IPS-NIHi7 (cell line): ENCODE data around the gene CUX1.
"Not testable (repeated sequence)": the region's sequence is repeated elsewhere in the genome, so short reads cannot be mapped to it uniquely, and the experiment has no call there.

ENCODE experiments used
- DNase-seq: peaks from one replicate; pipeline ENCODE4 v3.0.0; 2012; ENCODE audit warnings: mixed read lengths; ENCODE audit errors: extremely low spot score

The CUX1 gene

DNA sequence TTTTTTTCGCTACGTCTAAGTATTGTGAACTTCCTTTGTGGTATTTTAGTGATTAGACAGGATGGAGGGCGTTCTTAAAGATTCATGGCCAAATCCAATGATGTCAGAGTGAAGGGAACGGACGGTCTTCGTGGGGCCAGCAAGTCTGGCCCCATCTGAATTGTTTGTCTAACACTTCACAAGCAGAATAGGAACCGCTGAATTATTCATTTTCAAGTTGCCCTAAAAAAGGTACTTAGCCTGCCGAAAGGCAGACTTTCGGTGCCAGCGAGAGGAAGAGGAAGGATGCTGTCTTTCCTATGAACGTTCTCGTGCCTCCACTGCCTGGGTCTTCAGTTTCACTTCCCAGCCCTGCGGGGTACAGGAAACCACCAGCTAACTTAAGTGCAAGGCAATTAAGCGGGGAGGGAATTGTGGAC, 323.5 kb downstream of the CUX1 start:
- no peak for DNase-seq

DNA sequence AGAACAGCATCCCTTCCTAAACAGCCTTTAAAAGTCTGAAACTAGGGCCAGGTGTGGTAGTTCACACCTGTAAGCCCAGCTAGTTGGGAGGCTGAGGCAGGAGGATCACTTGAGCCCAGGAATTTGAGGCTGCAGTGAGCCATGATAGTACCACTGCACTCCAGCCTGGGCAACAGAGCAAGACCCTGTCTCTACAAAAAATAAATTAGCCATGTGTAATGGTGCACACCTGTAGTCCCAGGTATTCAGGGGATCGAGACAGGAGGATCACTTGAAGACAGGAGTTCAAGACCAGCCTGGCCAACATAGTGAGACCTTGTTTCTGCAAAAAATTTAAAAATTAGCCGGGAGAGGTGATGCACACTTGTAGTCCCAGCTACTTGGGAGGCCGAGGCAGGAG, 325.0 kb downstream of the CUX1 start:
- not testable (repeated sequence) for DNase-seq

DNA sequence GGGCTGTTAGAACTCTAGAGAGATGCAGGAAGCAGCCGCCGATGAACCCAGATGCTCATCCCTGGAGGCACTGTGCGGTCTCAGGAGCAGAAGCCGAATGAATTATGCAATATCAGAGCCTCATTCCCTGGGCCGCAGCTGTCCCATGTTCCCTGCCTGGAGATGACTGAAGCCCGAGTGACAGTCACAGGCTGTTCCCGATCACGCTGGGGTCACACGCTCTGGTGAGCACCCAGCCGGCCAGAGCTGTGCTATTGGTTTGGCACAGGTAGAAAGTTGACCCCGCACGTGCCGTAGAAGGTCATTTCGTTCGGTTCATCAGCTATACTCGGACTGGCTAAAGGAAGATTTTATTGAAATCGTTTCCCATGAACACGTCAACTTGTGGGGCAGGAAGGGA, 328.7 kb downstream of the CUX1 start:
- no peak for DNase-seq

DNA sequence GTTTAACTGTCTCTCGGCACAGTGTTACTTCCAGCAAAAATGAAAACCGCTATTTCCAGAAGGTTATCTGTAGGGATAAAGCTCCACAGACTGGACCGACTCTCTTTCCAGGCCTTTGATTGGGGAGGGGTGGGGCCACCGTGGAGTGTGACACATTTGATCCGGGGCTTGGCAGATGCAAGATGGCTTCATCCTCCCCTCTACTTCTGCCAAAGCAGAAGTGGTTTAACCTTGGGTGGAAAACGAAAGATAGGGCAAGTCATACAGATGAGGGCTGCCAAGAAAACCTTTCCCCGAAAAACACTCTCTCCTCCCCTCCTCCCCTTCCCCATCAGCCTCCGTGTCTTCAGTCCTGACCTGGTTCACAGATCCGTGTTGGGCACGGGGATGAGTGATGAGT, 329.6 kb downstream of the CUX1 start:
- DNase-seq: no peak

DNA sequence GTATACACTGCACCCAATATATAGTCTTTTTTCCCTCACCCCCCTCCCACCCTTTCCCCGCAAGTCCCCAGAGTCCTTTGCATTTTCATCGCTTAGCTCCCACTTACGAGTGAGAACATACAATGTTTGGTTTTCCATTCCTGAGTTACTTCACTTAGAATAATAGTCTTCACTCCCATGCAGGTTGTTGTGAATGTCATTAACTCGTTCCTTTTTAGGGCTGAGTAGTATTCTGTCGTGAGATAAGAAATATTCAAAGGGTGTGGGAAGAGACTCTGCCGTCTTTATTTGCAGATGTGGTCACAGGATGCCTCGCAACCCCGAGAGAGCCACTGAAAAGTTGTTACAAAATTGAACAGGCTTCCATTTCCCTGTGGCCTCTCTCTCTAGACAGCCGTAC, 331.4 kb downstream of the CUX1 start:
- DNase-seq: no peak

DNA sequence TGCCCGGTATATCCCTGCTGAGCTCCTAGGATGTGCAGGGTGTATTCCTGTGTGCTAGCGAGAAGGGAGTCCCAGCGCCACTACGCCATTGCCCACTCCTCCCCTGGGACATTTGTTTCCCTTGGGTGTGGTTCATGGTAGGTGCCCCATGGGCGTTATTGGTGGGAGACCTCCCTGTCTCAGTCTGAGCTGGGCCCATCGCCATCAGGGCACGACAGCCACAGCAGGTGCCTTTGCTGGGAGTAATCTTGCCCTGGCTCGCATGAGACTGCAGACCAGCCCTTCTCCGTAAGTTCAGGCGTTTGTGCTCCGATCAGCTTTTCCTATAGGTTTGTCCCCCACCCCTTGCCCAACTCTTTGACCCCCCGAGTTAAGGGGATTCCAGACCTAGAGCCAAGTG, 332.0 kb downstream of the CUX1 start:
- no peak for DNase-seq

DNA sequence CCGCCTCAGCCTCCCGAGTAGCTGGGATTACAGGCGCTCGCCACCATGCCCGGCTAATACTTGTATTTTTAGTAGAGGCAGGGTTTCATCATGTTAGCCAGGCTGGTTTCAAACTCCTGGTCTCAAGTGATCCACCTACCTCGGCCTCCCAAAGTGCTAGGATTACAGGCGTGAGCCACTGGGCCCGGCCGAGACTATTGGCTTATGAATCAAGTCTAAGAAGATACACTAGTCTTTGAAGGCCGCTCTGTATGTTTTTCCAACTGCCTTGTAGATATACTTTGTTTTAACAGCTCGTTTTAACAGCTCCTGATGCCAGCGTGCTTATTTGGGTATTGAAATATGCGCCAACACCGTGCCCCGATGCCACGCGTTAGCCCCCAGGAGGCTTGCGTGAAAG, 332.8 kb downstream of the CUX1 start:
- no peak for DNase-seq

DNA sequence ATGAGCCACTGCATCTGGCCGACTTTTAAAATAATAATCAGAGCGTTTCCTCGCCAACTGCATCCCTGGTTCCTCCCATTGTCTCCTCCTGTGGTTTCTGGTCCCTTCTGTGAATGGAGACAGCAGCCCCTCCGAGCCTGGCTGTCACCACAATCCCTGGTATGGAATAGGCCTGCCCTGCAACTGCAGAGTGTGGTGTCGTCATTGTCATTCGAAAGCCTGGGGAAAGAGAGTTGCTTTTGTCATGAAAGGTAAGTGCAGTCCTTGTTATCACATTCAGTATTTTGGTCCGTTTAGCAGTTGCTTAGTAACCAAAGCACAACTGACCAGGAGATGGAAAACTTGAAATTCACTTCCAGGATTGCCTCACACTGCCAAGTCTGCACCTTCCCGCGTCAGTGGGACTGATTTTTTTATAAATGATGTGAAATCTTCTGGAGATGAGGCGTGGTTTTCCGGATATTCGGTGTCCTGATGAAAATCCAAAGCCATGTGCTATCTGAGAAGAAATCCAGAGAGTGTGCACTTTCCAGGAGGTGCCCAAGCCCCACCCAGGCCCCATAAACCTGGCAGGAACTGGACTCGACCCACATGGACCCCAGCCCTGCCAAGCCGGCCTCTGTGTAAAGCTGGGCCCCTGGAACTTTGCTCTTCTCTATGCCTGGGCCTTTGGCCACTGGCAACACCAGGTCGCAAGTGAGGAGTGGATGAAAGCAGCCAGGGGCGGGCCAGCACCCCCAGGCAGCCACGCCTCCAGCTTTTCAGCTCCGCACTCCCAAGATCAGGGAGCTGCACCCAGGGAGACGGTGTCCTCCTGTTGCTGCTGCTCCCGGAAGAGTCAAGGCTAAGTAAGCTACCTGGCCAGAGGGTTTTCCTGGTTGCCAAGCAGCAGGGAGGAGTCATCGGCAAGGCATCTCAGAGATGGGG, 335.5 kb downstream of the CUX1 start:
- DNase-seq: peak; percentile 86

DNA sequence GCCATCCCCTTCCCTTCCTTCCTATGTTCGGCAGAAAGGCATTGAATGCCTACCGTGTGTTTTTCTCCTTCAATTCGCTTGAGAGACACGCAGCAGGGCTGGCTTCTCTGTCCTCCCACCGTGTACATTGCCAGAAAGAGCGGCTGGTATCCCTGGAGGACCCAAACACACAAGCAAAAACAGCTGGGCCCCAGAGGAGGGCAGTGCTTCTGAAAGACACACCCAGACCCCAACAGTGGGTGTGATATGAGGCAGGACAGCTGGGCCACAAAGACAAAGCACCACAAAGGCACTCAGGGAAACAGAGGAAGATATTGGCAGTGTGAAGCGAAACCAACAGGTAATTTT, 336.1 kb downstream of the CUX1 start:
- DNase-seq: no peak

DNA sequence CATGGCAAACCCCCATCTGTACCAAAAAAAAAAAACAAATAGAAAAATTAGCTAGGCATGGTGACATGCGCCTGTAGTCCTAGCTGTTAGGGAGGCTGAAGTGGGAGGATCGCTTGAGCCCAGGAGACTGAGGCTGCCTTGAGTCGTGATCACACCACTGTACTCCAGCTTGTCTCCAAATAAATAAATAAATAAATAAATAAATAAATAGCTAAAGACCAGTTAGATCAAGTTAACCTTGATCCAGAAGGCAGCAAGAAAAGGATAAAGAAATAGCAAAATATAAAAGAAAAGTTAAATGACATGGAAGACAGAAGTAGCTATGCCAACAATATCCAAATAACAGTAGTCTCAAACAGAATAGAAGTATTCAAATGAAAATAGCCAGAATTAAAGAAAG, 337.0 kb downstream of the CUX1 start:
- DNase-seq: no peak

DNA sequence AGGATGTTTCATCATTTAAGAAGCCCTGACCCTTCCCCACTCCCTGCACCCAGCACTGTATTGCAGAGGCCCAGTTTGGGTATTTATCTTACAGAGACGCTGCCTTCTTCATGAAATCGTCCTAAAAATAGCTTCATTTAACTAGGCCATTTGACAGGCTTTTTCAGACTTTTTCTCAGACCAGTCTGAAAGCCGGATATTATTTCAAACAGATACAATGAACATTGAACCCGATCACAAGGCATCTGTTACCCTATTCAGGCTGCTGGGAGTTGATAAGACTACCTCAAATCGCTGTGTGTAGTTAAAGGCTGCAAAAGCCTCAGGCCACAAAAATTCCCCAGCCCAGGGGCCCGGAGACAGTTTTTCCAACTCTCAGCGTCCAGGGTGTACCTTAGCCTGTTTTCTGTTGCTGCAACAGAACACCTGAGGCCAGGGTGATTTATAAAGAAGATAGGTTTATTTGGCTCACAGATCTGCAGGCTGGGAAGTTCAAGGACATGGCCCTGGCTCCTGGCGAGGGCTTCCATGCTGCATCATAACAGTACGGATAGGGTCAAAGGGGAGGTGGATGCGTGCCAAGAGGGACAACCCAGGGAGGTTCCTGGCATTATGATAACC, 338.5 kb downstream of the CUX1 start:
- no peak for DNase-seq

DNA sequence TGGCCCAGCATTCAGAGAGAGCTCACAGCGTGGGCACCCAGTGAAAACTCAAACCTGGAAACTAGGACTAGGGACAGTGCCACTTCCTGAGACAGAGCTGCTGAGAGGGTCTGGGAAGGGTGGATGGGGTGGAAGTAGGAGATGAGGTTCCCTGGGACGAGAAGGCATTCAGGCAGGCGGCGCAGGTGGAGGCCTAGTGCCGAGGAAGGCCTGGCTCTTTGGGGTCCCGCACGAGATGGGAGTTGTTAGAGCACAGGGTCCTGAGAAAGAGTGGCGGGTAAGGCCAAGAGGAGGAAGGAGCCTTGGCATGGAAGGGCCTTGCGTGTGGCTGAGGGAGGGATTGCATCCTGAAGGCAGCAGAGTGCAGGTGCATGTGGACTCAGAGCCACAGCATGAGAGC, 339.4 kb downstream of the CUX1 start:
- DNase-seq: no peak

DNA sequence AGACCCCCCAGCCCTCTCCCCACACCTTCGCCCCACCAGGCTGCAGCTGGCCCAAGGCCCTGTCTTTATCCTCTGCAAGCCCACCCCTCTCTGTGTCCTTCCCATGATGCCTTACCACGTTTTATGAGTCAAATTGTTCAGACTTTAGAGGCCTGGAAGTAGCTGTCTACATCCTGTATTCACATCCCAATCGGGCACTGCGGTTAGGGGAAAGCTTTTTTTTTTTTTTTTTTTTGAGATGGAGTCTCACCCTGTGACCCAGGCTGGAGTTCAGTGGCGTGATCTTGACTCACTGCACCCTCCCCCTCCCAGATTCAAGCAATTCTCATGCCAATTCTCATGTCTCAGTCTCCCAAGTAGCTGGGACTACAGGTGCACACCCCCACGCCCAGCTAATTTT, 347.7 kb downstream of the CUX1 start:
- DNase-seq: no peak

DNA sequence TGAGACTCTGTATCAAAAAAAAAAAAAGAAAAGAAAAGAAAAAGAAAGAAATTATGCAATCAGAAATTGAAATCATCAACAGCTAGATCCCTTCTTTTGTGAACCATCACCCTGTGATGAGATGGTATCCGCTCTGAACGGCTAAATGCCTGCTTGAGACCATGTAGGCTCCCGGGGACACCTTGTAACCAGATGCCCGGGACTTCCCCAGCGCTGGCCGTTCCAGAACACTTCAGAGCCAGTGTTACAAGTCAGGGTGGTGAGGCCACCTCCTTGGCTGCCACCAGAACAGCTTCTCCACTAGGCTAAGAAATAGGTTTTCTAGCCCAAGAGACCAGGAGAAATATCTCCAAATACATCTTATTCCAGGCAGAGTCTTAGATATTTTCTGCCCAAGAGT, 349.8 kb downstream of the CUX1 start:
- no peak for DNase-seq

DNA sequence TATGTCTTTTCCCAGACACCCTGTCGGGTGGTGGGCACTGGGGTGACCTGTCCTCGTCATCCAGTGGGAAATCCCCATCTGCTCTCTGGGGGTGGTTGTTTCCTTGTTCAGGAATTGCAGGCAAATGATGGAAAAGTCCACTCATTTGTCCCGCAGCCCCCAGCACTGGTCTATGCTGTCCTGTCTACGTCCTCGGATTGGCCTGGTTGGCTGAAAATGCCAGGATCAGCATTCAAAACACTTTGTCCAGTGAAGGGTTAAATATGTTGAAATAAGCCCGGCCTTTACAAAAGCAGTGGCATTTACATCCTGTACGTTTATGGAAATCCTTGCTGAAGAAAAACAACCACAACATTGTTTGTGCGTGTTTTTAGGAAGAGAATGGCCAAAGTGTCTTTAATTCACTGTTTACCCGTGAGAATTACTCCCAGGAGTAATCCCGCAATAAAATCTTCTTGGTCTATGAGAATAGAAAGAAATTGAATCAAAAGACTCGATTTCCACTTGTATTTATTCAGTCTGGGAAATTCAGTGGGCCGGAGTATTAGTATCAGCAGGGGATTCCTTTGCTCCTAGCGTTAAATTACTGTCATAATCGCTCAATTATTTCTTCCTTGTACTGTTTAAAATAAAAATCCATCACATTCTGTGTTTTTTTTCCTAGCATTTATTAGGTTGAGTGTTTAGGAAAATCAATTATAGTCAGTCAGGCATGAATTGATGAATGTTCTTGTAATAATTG, 352.4 kb downstream of the CUX1 start:
- DNase-seq: no peak

DNA sequence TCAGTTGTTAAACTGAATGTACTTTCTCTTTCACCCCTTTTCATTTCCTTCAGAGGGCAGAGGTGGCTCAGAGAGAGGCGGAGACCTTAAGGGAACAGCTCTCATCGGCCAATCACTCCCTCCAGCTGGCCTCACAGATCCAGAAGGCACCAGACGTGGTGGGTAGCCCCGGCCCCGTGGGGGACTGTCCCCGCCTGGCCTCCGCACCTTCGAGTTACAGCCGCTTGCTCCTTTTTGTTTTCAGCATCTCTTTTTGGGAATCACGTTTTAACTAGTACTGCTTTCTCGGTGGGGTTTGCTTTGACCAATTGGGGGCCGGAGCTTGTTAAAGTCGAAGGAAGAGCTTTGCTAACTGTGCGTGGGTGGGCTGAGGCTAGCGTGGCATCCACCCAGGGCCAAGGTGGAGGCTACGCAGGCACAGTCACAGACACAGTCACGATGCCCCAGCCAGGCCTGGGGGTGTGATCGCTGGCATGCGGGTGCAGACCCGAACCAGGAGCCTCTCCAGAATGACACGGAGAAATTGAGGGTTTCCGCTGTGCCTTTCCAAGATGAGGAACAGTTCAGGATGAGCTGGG, 353.1 kb downstream of the CUX1 start:
- no peak for DNase-seq

DNA sequence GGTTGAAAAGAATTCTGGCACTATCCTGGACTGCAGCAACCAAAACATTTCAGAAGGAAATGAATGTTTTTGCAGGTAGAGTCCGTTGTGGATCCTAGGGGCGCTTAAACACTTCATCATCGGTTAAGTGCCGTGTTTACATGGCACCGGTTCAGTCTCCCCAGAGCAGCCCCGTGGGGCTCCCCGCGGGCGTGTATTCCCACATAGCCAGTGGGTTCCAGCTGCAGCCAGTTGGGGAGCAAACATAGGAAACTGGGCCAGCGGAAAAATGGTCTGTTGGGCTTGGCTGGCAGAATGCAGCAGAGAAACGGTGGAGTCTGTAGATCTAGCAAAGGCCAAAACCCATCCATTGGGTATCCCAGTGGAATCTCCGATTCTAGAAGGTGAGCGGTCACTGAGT, 356.2 kb downstream of the CUX1 start:
- no peak for DNase-seq

DNA sequence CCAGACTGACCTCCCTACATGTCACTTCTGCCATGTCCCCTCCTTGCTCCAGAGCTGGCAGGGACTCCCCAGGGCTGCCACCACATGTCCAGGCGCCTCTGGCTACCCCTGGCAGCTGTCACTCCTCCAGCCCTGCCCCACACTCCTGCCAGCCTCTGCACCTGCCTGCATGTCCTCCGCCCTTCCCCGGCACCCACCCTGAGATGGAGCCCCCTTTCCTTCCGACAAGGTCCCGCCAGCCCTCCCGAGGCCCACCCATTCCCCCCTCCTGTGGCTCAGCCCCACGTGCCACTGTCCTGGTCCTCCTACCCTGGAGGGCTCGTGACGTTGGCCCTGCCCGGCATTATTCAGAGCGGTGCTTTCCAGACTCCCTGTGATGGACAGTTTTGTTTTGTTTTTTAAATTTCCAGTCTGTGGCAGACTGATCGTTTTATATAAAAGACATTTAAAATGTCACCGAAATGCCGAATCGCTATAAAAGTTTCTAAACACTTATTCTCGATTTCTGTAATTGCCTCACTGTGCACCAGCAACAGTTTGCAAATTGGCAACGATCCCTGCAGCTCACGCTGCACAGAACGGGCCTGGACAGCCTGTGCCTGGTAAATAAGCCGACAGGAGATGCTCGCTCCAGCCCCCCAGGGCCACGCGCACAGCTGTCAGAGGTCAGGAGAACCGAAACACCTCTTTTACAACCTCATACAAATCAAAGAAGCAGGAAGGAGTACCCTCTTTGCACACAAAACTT, 358.2 kb downstream of the CUX1 start:
- DNase-seq: no peak

DNA sequence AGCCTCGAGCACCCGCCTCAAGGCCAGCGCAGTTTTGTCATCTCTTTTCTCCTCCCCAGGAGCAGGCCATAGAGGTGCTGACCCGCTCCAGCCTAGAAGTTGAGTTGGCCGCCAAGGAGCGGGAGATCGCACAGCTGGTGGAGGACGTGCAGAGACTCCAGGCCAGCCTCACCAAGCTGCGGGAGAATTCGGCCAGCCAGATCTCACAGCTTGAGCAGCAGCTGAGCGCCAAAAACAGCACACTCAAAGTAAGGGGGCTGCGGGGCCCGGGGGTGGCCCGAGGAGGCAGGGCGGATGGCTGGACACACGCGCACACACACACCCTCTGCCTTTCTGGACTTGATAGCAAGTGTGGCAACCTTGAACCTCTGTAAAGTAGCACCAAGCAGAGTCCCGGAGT, 361.0 kb downstream of the CUX1 start:
- DNase-seq: no peak

DNA sequence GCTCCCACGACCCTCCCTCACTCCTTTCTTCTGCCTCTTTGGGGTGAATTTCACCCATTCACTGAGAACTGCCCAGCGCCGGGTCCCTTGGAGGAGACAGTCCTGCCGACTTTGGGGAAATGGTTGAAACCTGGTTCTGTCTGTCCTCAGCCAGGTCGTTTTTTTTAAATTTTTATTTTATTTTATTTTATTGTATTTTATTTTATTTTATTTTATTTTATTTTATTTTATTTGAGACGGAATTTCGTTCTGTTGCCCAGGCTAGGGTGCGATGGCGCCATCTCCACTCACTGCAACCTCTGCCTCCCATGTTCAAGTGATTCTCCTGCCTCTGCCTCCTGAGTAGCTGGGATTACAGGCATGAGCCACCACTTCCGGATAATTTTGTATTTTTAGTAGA, 363.3 kb downstream of the CUX1 start:
- no peak for DNase-seq

DNA sequence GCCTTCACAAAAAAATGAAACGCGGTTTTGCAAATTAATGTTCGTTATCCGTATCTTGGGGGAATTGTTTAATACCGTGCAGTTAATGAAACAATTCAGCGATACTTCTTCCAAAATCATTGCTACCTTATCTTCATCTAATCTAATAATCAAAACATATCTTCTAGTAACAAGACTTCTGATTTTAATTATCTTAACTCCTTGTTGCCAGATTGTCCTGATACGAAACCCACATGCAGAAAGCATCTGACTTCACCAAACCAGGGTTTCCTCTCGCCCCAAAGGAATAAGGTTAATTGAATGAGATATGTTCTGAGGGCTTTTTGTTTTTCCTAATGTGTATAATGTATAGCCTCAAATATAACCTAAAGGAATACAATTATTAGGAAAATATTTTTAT, 364.1 kb downstream of the CUX1 start:
- DNase-seq: no peak

DNA sequence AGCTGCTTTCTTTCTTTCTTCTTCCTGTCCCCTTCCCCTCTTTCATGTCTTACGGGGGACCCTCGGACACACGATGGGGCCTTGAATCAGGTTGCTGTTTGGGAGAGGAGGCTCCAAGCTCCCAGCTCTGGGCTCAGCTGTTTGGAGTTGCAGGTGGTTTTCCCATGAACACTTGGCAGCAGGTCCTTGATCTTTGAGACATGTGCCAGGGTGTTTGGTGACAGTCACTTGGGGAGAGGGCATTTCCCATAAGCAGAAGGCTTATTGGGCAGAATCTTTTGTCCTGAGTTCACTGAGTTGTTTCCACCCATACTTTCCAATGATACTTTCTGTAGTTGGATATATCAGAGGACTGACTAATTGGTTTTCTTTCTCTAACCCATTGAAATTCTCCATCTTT, 364.6 kb downstream of the CUX1 start:
- DNase-seq: no peak
